HG03520 (cell line): Measurements from ENCODE around the gene SPAG7.

Experiments used
- ATAC-seq: cut with Tn5 transposase; IDR thresholded peaks from one replicate; pipeline ENCODE4 v1.9.1; 2021; ENCODE audit warnings: mild to moderate bottlenecking, moderate library complexity; ENCODE audit not compliant: unreplicated experiment

The SPAG7 gene

GRCh38 chr17:4978726-4979125 is 11.1 kb upstream of the SPAG7 start:
- no peak for ATAC-seq

- ATAC-seq: no peak
Observed at GRCh38 chr17:4974115-4974670, 6.6 kb upstream of the SPAG7 start.

- ATAC-seq: no peak
Observed at GRCh38 chr17:4973256-4974114, 5.9 kb upstream of the SPAG7 start.

GRCh38 chr17:4972752-4973151 is 5.1 kb upstream of the SPAG7 start:
- no peak for ATAC-seq

- no peak for ATAC-seq
Observed at GRCh38 chr17:4972322-4972721, 4.7 kb upstream of the SPAG7 start.

GRCh38 chr17:4971826-4972225 is 4.2 kb upstream of the SPAG7 start:
- ATAC-seq: no peak

GRCh38 chr17:4970273-4970672 is 2.7 kb upstream of the SPAG7 start:
- no peak for ATAC-seq

GRCh38 chr17:4969551-4970173 is 2.0 kb upstream of the SPAG7 start:
- no peak for ATAC-seq

- ATAC-seq: no peak
Observed at GRCh38 chr17:4969047-4969550, 1.5 kb upstream of the SPAG7 start.

GRCh38 chr17:4968486-4969046 is 949 bp upstream of the SPAG7 start:
- no peak for ATAC-seq

- peak; percentile 71 for ATAC-seq
Observed at GRCh38 chr17:4966844-4967538, 626 bp downstream of the SPAG7 start.

GRCh38 chr17:4965311-4965986 is 2.2 kb downstream of the SPAG7 start:
- no peak for ATAC-seq

GRCh38 chr17:4960279-4960922 is 7.2 kb downstream of the SPAG7 start:
- ATAC-seq: no peak

GRCh38 chr17:4959261-4959965 is 8.2 kb downstream of the SPAG7 start:
- no peak for ATAC-seq

GRCh38 chr17:4958102-4958501 is 9.5 kb downstream of the SPAG7 start:
- ATAC-seq: no peak

- no peak for ATAC-seq
Observed at GRCh38 chr17:4956493-4957061, 11.0 kb downstream of the SPAG7 start.

GRCh38 chr17:4955091-4955490 is 12.5 kb downstream of the SPAG7 start:
- no peak for ATAC-seq

- no peak for ATAC-seq
Observed at GRCh38 chr17:4953451-4953961, 14.1 kb downstream of the SPAG7 start.

- no peak for ATAC-seq
Observed at GRCh38 chr17:4951486-4951885, 16.1 kb downstream of the SPAG7 start.
